Spleen (tissue), 11 donors: Measurements from ENCODE around the gene BCL11B. TPM values are rescaled to one million over a fixed set of nuclear protein-coding genes. Genes with fewer than 3 reads are reported as not detected.

Source experiments
- DNase-seq: peaks from one replicate; pipeline ENCODE4 v3.0.0-alpha.2; 2020
- H3K27ac ChIP-seq, 8 donors: fragments of 200-600 bp; sonication (generic) in 7 of 8; 1 replicate in 4 of 8; 2 replicates in 4 of 8; pipeline versions ENCODE4 v1.5.0 to v1.8.0; 2016 to 2021; ENCODE audit warnings: inconsistent platforms in 4 of 8, mild to moderate bottlenecking in 4 of 8, moderate library complexity in 1 of 8
- H3K27me3 ChIP-seq, 7 donors: fragments of 200-600 bp; sonication (generic) in 6 of 7; replicated peaks in 1 of 7; 1 replicate in 4 of 7; 2 replicates in 3 of 7; pipeline versions ENCODE4 v1.5.0 to v1.8.0; 2016 to 2021; ENCODE audit warnings: inconsistent platforms in 3 of 7, mild to moderate bottlenecking in 1 of 7
- H3K36me3 ChIP-seq, 6 donors: fragments of 200-600 bp; sonication (generic) in 5 of 6; 1 replicate in 4 of 6; 2 replicates in 2 of 6; pipeline versions ENCODE4 v1.5.0 to v1.8.0; 2016 to 2021; ENCODE audit warnings: inconsistent platforms in 2 of 6
- H3K4me1 ChIP-seq, 6 donors: fragments of 200-600 bp; sonication (generic) in 5 of 6; 1 replicate in 3 of 6; 2 replicates in 3 of 6; pipeline versions ENCODE4 v1.5.0 to v1.8.0; 2016 to 2021; ENCODE audit warnings: inconsistent platforms in 3 of 6
- H3K4me3 ChIP-seq, 8 donors: fragments of 200-600 bp; sonication (generic) in 7 of 8; 1 replicate in 4 of 8; 2 replicates in 4 of 8; pipeline versions ENCODE4 v1.5.0 to v1.8.0; 2016 to 2021; ENCODE audit warnings: inconsistent platforms in 4 of 8, mild to moderate bottlenecking in 4 of 8, moderate library complexity in 2 of 8
- H3K9me3 ChIP-seq, 8 donors: fragments of 200-600 bp; sonication (generic) in 7 of 8; 1 replicate in 4 of 8; 2 replicates in 4 of 8; pipeline versions ENCODE4 v1.5.0 to v1.8.0; 2016 to 2021; ENCODE audit warnings: inconsistent platforms in 4 of 8
- CTCF ChIP-seq, 11 experiments: fragments of 200-600 bp in 7 of 11; fragments of 450-650 bp in 4 of 11; sonication (generic) in 4 of 11; IDR thresholded peaks in 8 of 11; conservative IDR thresholded peaks in 3 of 11; 1 replicate in 7 of 11; 2 replicates in 4 of 11; pipeline versions ENCODE4 v1.4.0 to v1.8.0; 2016 to 2021; ENCODE audit warnings: antibody characterized with exemption in 11 of 11, inconsistent platforms in 4 of 11, mild to moderate bottlenecking in 1 of 11
- POLR2A ChIP-seq, 3 donors: fragments of 450-650 bp; IDR thresholded peaks; one replicate each; pipeline ENCODE4 v1.5.1; 2017; ENCODE audit warnings: antibody characterized with exemption in 3 of 3, mild to moderate bottlenecking in 1 of 3
- POLR2AphosphoS5 ChIP-seq, 3 donors: sonication (generic); formaldehyde crosslinking; IDR thresholded peaks; one replicate each; pipeline ENCODE4 v1.5.1; 2017; ENCODE audit warnings: antibody characterized with exemption in 3 of 3
- WGBS, 5 donors: extraction: QIAGEN DNeasy Blood & Tissue Kit in 3 of 5; methylation state at CpG; one replicate each; pipeline versions ENCODE4 v1.1.5 to v1.1.7; 2013 to 2018; 5-methylcytosine and 5-hydroxymethylcytosine counted together
- intact Hi-C: fragments of 100-400 bp; cut with DNase I; formaldehyde crosslinking; loops from one replicate; pipeline ENCODE4 v1.15.0; 2023; ENCODE audit warnings: low total_unique reads
- polyA plus RNA-seq, 3 donors: library from polyadenylated mRNA; stranded (reverse); fragments of 200-250 nt; gene quantifications; one replicate each; pipeline ENCODE4 v1.2.1, GENCODE V29; 2013
- total RNA-seq, 7 donors: library from RNA; depleted of rRNA in 3 of 7; stranded (reverse); fragments of >200 nt in 3 of 7; fragmentation: NEBNext Ultra II Directional in 4 of 7; extraction: Animal tissue kit (Norgen Biotek cat#: 25700) in 4 of 7; gene quantifications; one replicate each; pipeline versions ENCODE4 v1.1.0 to v1.2.1, GENCODE V29; 2016 to 2021
- donor health status: healthy with polysubstance abuse.
- donor health status: DM: no; HTN: no; CAD: no; lungs with moderate emphysema.
- donor health status: DM: no; HTN: no; CAD: no.
- donor health status: Bipolar disorder and iron deficiency.
- donor health status: healthy.
- donor health status: DM: no; HTN: no; CAD: no.
- donor health status: DM: yes; HTN: yes; CAD: no.

The BCL11B gene
- total and polyA plus RNA-seq, 10 donors = 0.74 to 21.1 (median 11.4) TPM

GRCh38 chr14:99177886-99178835 is 93.8 kb downstream of the BCL11B start:
- H3K4me3 ChIP-seq = no peak overlapping the region
- DNase-seq = no peak
- peaks cover 0 to 51% (median 6%) of the 10 kb centered on the region in 6 donors for H3K4me1 ChIP-seq
- intact Hi-C loops = no loop called here
- 64 to 73% (median 70%) methylated on average over 18 of the region's 18 CpGs for WGBS, 5 donors
- peaks cover 0 to 23% (median 3%) of the 10 kb centered on the region in 8 donors for H3K9me3 ChIP-seq
- H3K36me3 ChIP-seq = peaks cover 0 to 26% (median 2%) of the 10 kb centered on the region in 6 donors
- H3K27me3 ChIP-seq = no peaks in the 10 kb centered on the region
- H3K27ac ChIP-seq = peak overlapping the region in 1 of 8 donors; percentile 14
- TF ChIP-seq POLR2A (IDR thresholded peaks at IDR 0.05) = no peak
- no peak for TF ChIP-seq POLR2AphosphoS5 (IDR thresholded peaks at IDR 0.05)
- no peak for TF ChIP-seq CTCF (IDR thresholded peaks at IDR 0.05 in 8 of 11, conservative IDR thresholded peaks at IDR 0.05 in 3 of 11)

DNA sequence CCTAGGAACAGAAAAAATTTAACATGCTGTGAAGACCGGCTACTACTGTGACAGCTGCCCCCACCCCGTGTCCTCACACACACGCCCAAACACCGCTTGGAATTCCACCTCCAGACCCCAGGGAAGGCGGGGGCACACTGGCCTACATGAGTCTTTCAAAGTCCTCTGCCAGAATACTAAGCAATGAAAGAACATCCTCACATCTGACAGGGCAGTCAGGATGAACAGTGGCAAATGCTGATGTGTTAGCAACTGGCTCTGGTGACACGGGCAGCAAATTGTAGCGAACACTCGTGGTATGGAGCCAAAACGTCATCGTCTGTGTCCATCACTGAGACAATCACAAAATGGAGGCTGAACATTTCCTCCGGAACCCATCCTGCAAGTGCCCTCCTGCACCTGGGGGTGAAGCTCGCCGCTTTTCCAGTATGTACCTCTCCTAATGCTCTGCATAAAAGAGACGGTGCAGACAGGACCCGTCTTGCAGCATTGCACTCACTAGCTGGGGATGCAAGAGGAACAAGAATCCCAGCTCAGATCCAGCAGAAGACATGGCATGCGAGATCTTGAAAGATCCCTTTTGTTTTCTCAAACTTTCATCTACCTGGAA is 94.8 kb downstream of the BCL11B start:
- TF ChIP-seq POLR2AphosphoS5 (IDR thresholded peaks at IDR 0.05) (no peak), CTCF (IDR thresholded peaks at IDR 0.05 in 8 of 11, conservative IDR thresholded peaks at IDR 0.05 in 3 of 11) (no peak), POLR2A (IDR thresholded peaks at IDR 0.05) (no peak)
- no peak overlapping the region for H3K4me3 ChIP-seq
- intact Hi-C loops = no loop called here
- H3K9me3 ChIP-seq = peaks cover 0 to 23% (median 3%) of the 10 kb centered on the region in 8 donors
- H3K4me1 ChIP-seq = peaks cover 0 to 41% (median 6%) of the 10 kb centered on the region in 6 donors
- peaks cover 0 to 26% (median 2%) of the 10 kb centered on the region in 6 donors for H3K36me3 ChIP-seq
- DNase-seq = no peak
- no peaks in the 10 kb centered on the region for H3K27me3 ChIP-seq
- no peak overlapping the region for H3K27ac ChIP-seq
- 85 to 90% (median 89%) methylated on average over 16 of the region's 16 CpGs for WGBS, 5 donors

DNA sequence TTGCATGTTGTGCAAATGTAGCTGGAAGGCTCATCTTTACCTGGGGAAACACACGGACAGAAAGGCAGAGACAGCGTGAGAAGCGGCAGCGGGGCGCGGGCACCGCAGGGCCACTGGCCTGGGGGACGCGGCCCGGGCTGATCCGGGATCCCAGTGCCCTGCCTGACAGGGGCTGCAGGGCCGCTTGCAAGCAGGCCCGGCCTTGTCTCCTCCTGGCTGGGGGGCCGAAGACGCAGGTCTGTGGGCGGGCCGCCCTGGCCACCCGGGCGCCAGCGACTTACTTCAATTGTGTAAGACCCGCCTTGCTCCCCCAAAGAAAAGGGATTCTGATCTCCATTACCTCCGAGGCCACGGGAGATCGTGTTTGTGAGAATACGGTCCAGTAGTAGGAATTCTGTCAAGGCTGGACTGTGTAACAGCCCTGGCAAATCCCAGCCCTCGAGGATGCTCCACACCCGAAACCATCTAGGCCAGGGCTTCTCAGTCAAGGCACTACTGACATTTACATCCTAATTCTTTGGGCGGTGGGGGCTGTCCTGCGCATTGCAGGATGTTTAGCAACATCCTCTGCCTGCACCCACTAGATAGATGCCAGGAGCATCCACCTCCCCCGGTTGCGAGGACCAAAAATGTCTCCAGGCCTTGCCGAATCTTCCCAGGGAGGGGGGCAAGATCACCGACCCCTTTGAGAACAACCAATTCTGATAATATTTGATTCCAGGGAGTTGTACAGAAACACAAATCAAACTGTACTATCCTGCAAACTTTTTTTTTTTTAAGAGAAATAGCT is 95.6 kb downstream of the BCL11B start:
- Histone ChIP-seq H3K9me3 (peaks cover 0 to 23% (median 3%) of the 10 kb centered on the region in 8 donors), H3K27ac (no peak overlapping the region), H3K36me3 (peaks cover 0 to 26% (median 2%) of the 10 kb centered on the region in 6 donors), H3K4me3 (no peak overlapping the region), H3K4me1 (peaks cover 0 to 33% (median 6%) of the 10 kb centered on the region in 6 donors), H3K27me3 (no peaks in the 10 kb centered on the region)
- no peak for DNase-seq
- 91 to 95% (median 92%) methylated on average over 25 to 33 of the region's 33 CpGs for WGBS, 5 donors
- TF ChIP-seq POLR2AphosphoS5 (IDR thresholded peaks at IDR 0.05) (no peak), POLR2A (IDR thresholded peaks at IDR 0.05) (no peak), CTCF (IDR thresholded peaks at IDR 0.05 in 8 of 11, conservative IDR thresholded peaks at IDR 0.05 in 3 of 11) (no peak)
- intact Hi-C loops = no loop called here
